HepG2 (cell line): ENCODE data around the gene SLC2A5. TPM values are rescaled to one million over a fixed set of nuclear protein-coding genes. Genes with fewer than 3 reads are reported as not detected.

Source experiments
- ATAC-seq: fragments of 200-7000 bp; cut with Tn5 transposase; 3 replicates; pipeline ENCODE4 v1.9.1; 2020; ENCODE audit warnings: mild to moderate bottlenecking, moderate library complexity
- BruUV-seq: library from RNA; stranded (reverse); fragments of 400-500 nt; replicated peaks from 2 replicates; lab custom pipeline; 2021; lab: Mats Ljungman, UMichigan
- CTCF ChIA-PET: fragments of 300-600 bp; formaldehyde crosslinking; extraction: SDS; loops from one replicate; lab custom pipeline; 2021; ENCODE audit warnings: low total read pairs, inconsistent platforms, low intra/inter-chr PET ratio; lab: Yijun Ruan, JAX
- POLR2A ChIA-PET: fragments of 350-600 bp; sonication (Branson Sonifier 250); formaldehyde crosslinking; loops from one replicate; lab custom pipeline; 2020; ENCODE audit warnings: antibody characterized with exemption, inconsistent platforms; lab: Yijun Ruan, JAX
- DNase-seq: peaks from one replicate; pipeline ENCODE4 v3.0.0-alpha.2; 2015; ENCODE audit warnings: low spot score
- FAIRE-seq: peaks from 3 replicates; lab custom pipeline; 2011; peaks lifted over from hg19 to GRCh38; lab: Jason Lieb, UNC
- H2AFZ ChIP-seq: one replicate; pipeline ENCODE4 v1.6.1; 2011; ENCODE audit warnings: low read length, inconsistent platforms
- H3K27ac ChIP-seq: fragments of 300-600 bp; 3 replicates; pipeline ENCODE4 v1.8.0; 2011; ENCODE audit warnings: mixed run types, mild to moderate bottlenecking, mixed read lengths, low read length, inconsistent platforms; ENCODE audit not compliant: insufficient read depth; ENCODE audit errors: extremely low read length
- H3K27me3 ChIP-seq, 2 experiments: fragments of 200-600 bp in 1 of 2; 2 replicates in 1 of 2; 3 replicates in 1 of 2; pipeline versions ENCODE4 v1.6.0 to v1.8.0; 2011; ENCODE audit warnings: low read length in 2 of 2, mild to moderate bottlenecking in 2 of 2, moderate library complexity in 2 of 2, inconsistent platforms in 1 of 2; ENCODE audit not compliant: insufficient read depth in 2 of 2, control insufficient read depth in 1 of 2
- H3K36me3 ChIP-seq, 2 experiments: fragments of 200-600 bp in 1 of 2; replicated peaks in 1 of 2; 2 replicates in 1 of 2; 3 replicates in 1 of 2; pipeline versions ENCODE4 v1.5.1 to v1.8.0; 2011; ENCODE audit warnings: low read length in 2 of 2, inconsistent platforms in 1 of 2; ENCODE audit not compliant: insufficient read depth in 2 of 2, control insufficient read depth in 1 of 2
- H3K4me1 ChIP-seq: 2 replicates; pipeline ENCODE4 v1.5.1; 2012; ENCODE audit warnings: low read length, inconsistent platforms; ENCODE audit not compliant: insufficient read depth
- H3K4me2 ChIP-seq: 2 replicates; pipeline ENCODE4 v1.6.0; 2011; ENCODE audit warnings: low read depth, low read length, inconsistent platforms
- H3K4me3 ChIP-seq, 3 experiments: fragments of 200-600 bp in 1 of 3; sonication (generic), shearing (Covaris generic) in 1 of 3; replicated peaks in 1 of 3; 2 replicates each; pipeline ENCODE4 v1.5.1; 2011 to 2016; ENCODE audit warnings: low read length in 3 of 3, inconsistent platforms in 2 of 3, low read depth in 2 of 3, mild to moderate bottlenecking in 2 of 3, control low read depth in 1 of 3, mixed read lengths in 1 of 3; ENCODE audit not compliant: insufficient read depth in 1 of 3
- H3K79me2 ChIP-seq: one replicate; pipeline ENCODE4 v1.6.1; 2011; ENCODE audit warnings: low read length, inconsistent platforms; ENCODE audit not compliant: insufficient read depth
- H3K9ac ChIP-seq: 2 replicates; pipeline ENCODE4 v1.6.0; 2011; ENCODE audit warnings: mild to moderate bottlenecking, low read depth, low read length, inconsistent platforms; ENCODE audit not compliant: insufficient read depth
- H3K9me3 ChIP-seq: 2 replicates; pipeline ENCODE4 v1.5.1; 2012; ENCODE audit warnings: mild to moderate bottlenecking, low read length
- H4K20me1 ChIP-seq: 2 replicates; pipeline ENCODE4 v1.6.0; 2011; ENCODE audit warnings: inconsistent platforms, mild to moderate bottlenecking, low read length, moderate library complexity; ENCODE audit not compliant: insufficient read depth
- CHD4 ChIP-seq: fragments of 200-600 bp; sonication (generic); IDR thresholded peaks from 2 replicates; pipeline ENCODE4 v1.7.0; 2017; ENCODE audit warnings: mild to moderate bottlenecking, low read length, borderline replicate concordance
- JUNB ChIP-seq: sonication (generic); formaldehyde crosslinking; IDR thresholded peaks from 2 replicates; pipeline ENCODE4 v1.8.0; 2022; ENCODE audit warnings: missing genetic modification reagents, mild to moderate bottlenecking, borderline replicate concordance
- MLLT10 ChIP-seq: sonication (generic); formaldehyde crosslinking; IDR thresholded peaks from 2 replicates; pipeline ENCODE4 v1.4.0; 2020; ENCODE audit warnings: missing genetic modification reagents
- MXI1 ChIP-seq: IDR thresholded peaks from 3 replicates; pipeline ENCODE4 v1.6.1; 2012; ENCODE audit warnings: low read depth, low read length, inconsistent platforms, borderline replicate concordance
- RFX1 ChIP-seq: fragments of 450-650 bp; IDR thresholded peaks from 2 replicates; pipeline ENCODE4 v1.6.1; 2017
- SNAI1 ChIP-seq: sonication (generic); formaldehyde crosslinking; IDR thresholded peaks from 2 replicates; pipeline ENCODE4 v1.5.0; 2020; ENCODE audit warnings: mild to moderate bottlenecking, missing genetic modification reagents, borderline replicate concordance
- ZNF207 ChIP-seq: fragments of 450-650 bp; IDR thresholded peaks from 2 replicates; pipeline ENCODE4 v1.6.1; 2016; ENCODE audit warnings: antibody characterized with exemption, borderline replicate concordance
- ZNF329 ChIP-seq: sonication (generic); formaldehyde crosslinking; IDR thresholded peaks from 2 replicates; pipeline ENCODE4 v1.9.0; 2021; ENCODE audit warnings: low read depth, mild to moderate bottlenecking, missing genetic modification reagents
- ZNF431 ChIP-seq: sonication (generic); formaldehyde crosslinking; IDR thresholded peaks from 2 replicates; pipeline ENCODE4 v1.9.0; 2022; ENCODE audit warnings: missing genetic modification reagents, low read depth, mild to moderate bottlenecking, borderline replicate concordance
- ZSCAN9 ChIP-seq: IDR thresholded peaks from 2 replicates; pipeline ENCODE4 v1.6.1; 2016; ENCODE audit warnings: borderline replicate concordance
- WGBS: methylation state at CpG from one replicate; pipeline ENCODE4 v1.1.6; 2017; ENCODE audit warnings: low lambda C conversion rate; 5-methylcytosine and 5-hydroxymethylcytosine counted together
- in situ Hi-C: cut with HindIII; loops from 2 replicates; pipeline ENCODE4 v1.10.0; 2017; ENCODE audit warnings: low pct_unique_long_range_greater_than_20kb; ENCODE audit not compliant: extremely low pct_ligation_motif_present
- intact Hi-C: fragments of 100-400 bp; cut with micrococcal nuclease; formaldehyde crosslinking; loops from one replicate; pipeline ENCODE4 v1.10.0; 2022; ENCODE audit not compliant: unreplicated experiment
- polyA plus RNA-seq, 8 experiments: library from polyadenylated mRNA; depleted of rRNA in 3 of 8; stranded (reverse) in 7 of 8; unstranded in 1 of 8; fragments of >200 nt; fragmentation: Illumina TruSeq in 4 of 8; extraction: Trizol in 4 of 8; gene quantifications; 2 replicates each; pipeline versions ENCODE4 v1.2.1 to v1.2.3, GENCODE V29; 2011 to 2016; ENCODE audit warnings: low read depth in 4 of 8, missing spikeins in 1 of 8, mixed read lengths in 1 of 8; ENCODE audit not compliant: insufficient read depth in 1 of 8
- total RNA-seq, 5 experiments: library from RNA; depleted of rRNA; stranded (reverse); fragments of >200 nt; fragmentation: Illumina TruSeq; extraction: Trizol; gene quantifications; 2 replicates each; pipeline ENCODE4 v1.2.3, GENCODE V29; 2016; ENCODE audit warnings: low read depth in 1 of 5
- TF ChIP-seq, protein P1 (sequence below): sonication (generic); formaldehyde crosslinking; conservative IDR thresholded peaks from 2 replicates; pipeline ENCODE4 v1.8.0; 2022; ENCODE audit warnings: mild to moderate bottlenecking, moderate library complexity, missing genetic modification reagents
- TF ChIP-seq, protein P2 (sequence below): sonication (generic); formaldehyde crosslinking; IDR thresholded peaks from 2 replicates; pipeline ENCODE4 v1.8.0; 2022; ENCODE audit warnings: missing genetic modification reagents, mild to moderate bottlenecking, moderate library complexity, borderline replicate concordance
- TF ChIP-seq, protein P3 (sequence below): sonication (generic); formaldehyde crosslinking; conservative IDR thresholded peaks from 2 replicates; pipeline ENCODE4 v1.8.1; 2023; ENCODE audit warnings: missing genetic modification reagents

Gene SLC2A5
- total and polyA plus RNA-seq, 2 of the 13 experiments (the other 11 are each of a cell fraction or from before 2014, with no cell fraction given) = 0.04 to 0.54 TPM

DNA sequence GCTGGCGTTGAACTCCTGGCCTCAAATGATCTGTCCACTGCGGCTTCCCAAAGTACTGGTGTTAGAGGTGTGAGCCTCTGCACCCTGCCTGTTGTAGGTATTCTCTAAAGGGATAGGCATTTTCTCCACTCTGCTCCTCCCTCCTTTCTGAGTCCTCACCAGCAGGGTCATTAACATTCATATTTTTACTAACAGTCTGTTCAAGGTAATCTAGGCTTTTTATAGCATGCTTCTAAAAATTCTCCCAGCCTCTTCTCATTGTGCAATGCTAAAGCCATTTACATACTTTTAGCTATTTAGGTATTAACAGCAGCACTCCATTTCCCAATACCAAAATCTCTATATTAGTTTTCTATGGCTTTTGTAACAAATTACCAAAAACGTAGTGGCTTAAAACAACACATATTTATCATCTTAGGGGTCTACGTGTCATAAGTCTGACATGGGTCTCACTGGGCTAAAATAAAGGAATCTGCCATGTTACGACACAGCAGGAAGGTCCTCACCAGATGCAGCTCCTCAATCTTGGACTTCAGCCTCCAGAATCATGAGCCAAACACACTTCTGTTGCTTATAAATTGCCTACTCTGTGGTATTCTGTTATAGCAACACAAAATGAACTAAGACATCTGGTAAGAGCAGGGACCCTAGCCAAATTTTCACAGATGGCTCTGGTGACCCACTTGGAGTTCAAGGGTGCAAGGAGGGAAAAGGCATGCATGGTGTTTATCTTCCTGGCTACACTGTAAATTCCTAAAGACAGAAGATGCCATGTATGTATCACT, 40.3 kb downstream of the SLC2A5 start:
- no peak overlapping the region for H3K4me3 ChIP-seq
- H3K9ac ChIP-seq = no peak overlapping the region
- peaks cover 0 to 3% of the 10 kb centered on the region in 2 experiments; a peak in 1 of 5 replicates for H3K27me3 ChIP-seq
- TF ChIP-seq, protein P1, sequence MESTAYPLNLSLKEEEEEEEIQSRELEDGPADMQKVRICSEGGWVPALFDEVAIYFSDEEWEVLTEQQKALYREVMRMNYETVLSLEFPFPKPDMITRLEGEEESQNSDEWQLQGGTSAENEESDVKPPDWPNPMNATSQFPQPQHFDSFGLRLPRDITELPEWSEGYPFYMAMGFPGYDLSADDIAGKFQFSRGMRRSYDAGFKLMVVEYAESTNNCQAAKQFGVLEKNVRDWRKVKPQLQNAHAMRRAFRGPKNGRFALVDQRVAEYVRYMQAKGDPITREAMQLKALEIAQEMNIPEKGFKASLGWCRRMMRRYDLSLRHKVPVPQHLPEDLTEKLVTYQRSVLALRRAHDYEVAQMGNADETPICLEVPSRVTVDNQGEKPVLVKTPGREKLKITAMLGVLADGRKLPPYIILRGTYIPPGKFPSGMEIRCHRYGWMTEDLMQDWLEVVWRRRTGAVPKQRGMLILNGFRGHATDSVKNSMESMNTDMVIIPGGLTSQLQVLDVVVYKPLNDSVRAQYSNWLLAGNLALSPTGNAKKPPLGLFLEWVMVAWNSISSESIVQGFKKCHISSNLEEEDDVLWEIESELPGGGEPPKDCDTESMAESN (CRISPR knock-in tag) = no peak
- TF ChIP-seq ZNF207 (no peak), JUNB (CRISPR knock-in tag) (no peak), ZSCAN9 (CRISPR knock-in tag) (no peak), ZNF431 (CRISPR knock-in tag) (no peak), CHD4 (no peak), MLLT10 (CRISPR knock-in tag) (no peak), ZNF329 (no peak), MXI1 (no peak), SNAI1 (CRISPR knock-in tag) (no peak), RFX1 (no peak)
- TF ChIP-seq, protein P2, sequence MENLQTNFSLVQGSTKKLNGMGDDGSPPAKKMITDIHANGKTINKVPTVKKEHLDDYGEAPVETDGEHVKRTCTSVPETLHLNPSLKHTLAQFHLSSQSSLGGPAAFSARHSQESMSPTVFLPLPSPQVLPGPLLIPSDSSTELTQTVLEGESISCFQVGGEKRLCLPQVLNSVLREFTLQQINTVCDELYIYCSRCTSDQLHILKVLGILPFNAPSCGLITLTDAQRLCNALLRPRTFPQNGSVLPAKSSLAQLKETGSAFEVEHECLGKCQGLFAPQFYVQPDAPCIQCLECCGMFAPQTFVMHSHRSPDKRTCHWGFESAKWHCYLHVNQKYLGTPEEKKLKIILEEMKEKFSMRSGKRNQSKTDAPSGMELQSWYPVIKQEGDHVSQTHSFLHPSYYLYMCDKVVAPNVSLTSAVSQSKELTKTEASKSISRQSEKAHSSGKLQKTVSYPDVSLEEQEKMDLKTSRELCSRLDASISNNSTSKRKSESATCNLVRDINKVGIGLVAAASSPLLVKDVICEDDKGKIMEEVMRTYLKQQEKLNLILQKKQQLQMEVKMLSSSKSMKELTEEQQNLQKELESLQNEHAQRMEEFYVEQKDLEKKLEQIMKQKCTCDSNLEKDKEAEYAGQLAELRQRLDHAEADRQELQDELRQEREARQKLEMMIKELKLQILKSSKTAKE (CRISPR knock-in tag) = no peak
- TF ChIP-seq, protein P3, sequence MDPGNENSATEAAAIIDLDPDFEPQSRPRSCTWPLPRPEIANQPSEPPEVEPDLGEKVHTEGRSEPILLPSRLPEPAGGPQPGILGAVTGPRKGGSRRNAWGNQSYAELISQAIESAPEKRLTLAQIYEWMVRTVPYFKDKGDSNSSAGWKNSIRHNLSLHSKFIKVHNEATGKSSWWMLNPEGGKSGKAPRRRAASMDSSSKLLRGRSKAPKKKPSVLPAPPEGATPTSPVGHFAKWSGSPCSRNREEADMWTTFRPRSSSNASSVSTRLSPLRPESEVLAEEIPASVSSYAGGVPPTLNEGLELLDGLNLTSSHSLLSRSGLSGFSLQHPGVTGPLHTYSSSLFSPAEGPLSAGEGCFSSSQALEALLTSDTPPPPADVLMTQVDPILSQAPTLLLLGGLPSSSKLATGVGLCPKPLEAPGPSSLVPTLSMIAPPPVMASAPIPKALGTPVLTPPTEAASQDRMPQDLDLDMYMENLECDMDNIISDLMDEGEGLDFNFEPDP = no peak
- TF ChIP-seq, all 625 proteins: peak for 0
- Histone ChIP-seq H2AFZ (no peak overlapping the region), H3K27ac (no peak overlapping the region), H3K9me3 (peaks cover 10% of the 10 kb centered on the region), H3K4me1 (peaks cover 17% of the 10 kb centered on the region; the same call in 1 of the 2 replicates), H3K4me2 (no peak overlapping the region), H3K79me2 (no peaks in the 10 kb centered on the region), H4K20me1 (no peaks in the 10 kb centered on the region), H3K36me3 (no peaks in the 10 kb centered on the region)
- in situ Hi-C loops (no loop called here), intact Hi-C loops (no loop called here)
- WGBS = 57% methylated on average over 5 of the region's 5 CpGs
- BruUV-seq = no TSS peak
- no peak for FAIRE-seq
- no peak for ATAC-seq
- no peak for DNase-seq
- ChIA-PET CTCF (no interaction called here), POLR2A (no interaction called here)
